ENCODE results near the gene CACNA1D.

CACNA1D gene

GRCh38 chr3:53525765-53526703 is 31.6 kb downstream of the CACNA1D start:
- DNase-seq (ENCODE audit: low read depth in 4 of 4, low spot score in 1 of 4), result no peak

DNA sequence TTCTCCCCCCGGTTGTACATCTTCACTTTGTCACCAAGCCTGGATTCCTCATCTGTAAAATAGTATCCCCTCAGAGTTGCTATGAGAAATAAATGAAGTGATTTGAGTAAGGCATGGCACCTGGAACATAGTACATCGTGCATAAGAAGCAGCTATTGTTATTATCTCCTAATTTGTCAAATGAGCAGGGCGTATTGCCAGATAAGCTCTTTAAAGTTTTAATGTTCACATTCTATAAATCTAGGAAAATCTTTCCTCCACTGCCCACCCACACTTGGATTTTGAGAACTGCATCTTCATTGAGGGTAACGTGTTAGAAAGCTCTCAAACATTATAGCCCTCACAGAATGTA is 32.3 kb downstream of the CACNA1D start:
- no peak for DNase-seq (ENCODE audit: low read depth in 4 of 4, low spot score in 1 of 4)

DNA sequence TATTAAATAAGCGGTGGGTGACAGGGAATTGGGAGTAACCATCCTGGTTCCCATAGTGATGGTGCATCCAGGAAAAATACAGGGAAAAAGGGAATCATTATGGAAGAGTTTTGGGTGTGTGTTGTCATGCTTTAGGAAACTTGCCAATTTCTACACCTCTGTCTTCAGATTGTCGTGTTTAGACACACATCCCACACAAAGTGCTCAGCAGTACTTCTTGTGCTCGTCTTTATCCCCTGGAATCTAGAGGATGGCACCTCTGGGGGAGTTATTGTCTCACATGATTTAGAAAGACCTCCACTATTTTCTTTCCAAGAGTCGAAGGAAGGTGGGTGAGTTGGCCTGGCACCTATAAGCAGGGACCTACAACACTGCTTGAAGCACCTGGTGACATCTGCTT is 35.8 kb downstream of the CACNA1D start:
- no peak for DNase-seq (ENCODE audit: low read depth in 4 of 4, low spot score in 1 of 4)

DNA sequence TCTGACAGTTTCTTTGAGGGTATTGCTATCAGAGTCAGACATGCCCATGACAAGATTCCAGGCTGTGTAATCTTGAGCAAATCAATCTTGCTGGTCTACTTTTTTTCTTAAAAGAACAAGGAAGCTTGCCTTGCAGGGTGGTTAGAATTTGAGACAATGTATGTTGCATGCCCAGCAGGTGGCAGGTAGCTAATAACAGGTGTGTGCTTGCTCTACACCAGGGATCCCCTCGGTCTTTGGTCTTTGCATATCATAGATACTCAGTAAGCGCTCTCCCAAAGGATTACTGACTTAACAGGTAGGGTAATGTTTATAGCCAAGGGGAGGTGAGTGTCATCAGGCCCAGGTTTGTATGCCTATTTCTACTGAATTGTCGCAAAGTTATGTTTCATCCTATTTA is 37.3 kb downstream of the CACNA1D start:
- DNase-seq (ENCODE audit: low read depth in 4 of 4, low spot score in 1 of 4), result no peak

DNA sequence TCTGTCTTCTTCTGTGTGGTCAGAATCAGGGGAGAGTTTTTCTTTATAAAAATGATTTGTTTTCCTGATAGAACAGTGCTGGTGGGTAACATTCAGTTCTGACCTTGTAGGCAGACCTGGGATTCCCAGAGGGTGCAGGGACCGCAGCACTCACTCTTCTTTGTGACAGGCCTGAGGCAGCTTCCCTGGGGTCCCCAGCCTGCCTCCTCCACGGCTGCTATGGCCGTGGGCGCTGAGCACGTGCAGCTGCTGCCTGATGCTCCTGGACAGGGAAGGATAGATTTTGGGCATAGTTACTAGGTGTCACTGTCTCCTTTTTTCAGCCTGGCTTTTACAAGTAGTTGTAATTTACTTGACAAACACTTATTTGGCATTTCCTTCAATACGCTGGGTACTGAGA is 39.1 kb downstream of the CACNA1D start:
- DNase-seq (ENCODE audit: low read depth in 4 of 4, low spot score in 1 of 4), result no peak

- DNase-seq (ENCODE audit: low read depth in 4 of 4, low spot score in 1 of 4), result no peak
Observed at GRCh38 chr3:53534216-53534615, 39.8 kb downstream of the CACNA1D start.

DNA sequence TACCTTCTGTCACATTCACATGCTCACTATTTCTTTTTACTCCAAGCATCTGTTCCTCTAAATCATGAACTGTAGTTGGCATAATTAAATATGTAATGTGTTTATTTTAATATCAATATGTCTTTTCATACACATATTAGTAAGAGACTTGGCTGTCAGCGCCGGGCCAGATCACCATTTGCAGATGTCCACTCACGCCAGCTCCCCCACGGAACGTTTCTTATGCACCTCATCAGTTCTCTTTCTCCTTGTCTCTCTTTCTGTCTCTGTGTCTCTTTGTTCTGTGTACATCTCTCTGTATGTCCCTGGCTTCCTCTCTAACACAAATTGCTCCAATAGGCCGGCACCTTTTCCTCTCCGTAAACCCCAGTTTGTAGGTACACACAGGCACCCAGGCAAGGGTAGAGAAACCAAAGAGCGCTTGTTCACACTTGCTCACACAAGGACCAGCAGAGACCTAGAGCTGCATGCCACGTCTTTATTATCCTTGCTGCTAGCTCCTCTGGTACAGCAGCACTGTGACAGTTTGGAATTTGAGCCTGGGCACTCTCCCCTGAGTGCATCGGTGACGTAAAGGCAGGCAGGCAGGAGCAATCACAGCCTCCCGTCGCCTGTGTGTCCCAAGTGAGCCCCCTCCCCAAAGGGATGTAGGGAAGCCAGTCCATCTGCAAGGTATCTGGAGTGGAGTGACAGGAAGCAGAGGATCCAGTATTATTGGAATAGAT is 40.4 kb downstream of the CACNA1D start:
- DNase-seq (ENCODE audit: low read depth in 4 of 4, low spot score in 1 of 4), result no peak

GRCh38 chr3:53536282-53536681 is 41.9 kb downstream of the CACNA1D start:
- DNase-seq (ENCODE audit: low read depth in 4 of 4, low spot score in 1 of 4), result no peak

- DNase-seq (ENCODE audit: low read depth in 4 of 4, low spot score in 1 of 4), result no peak
Observed at GRCh38 chr3:53544357-53544756, 49.9 kb downstream of the CACNA1D start.

DNA sequence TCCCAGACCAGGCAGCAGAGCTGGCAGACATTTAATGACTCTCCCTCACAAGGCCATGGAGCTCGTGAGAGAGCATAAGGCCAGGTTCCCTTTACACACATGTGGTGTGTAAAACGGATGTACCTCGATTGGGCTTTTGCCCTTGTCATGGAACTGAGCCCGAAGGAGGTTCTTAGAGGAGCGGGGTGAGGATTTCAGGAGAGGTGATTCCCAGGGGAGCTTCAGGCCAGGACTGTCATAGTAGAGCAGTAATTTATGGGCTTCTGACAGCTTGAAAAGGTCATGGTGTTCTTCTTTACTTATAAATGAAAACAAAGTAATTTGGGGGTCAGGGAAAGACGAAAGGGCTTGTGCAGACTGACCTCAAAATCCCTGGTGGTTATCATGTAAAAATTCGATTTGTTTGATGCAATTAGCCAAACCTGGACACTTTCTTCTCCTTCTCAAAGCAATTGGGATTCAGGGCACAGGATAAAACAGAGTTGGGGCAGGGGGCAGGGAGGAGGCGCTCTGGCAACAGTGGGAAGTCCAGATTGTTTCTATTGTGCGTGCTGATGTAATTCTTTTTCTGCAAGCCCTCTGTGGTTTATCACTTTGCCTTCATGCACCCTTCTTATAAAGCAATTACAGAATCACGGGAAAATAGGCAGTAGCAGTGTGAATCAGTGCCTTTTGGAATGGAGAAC is 51.0 kb downstream of the CACNA1D start:
- DNase-seq (ENCODE audit: low read depth in 4 of 4, low spot score in 1 of 4), result no peak

GRCh38 chr3:53545996-53546359 is 51.6 kb downstream of the CACNA1D start:
- DNase-seq (ENCODE audit: low read depth in 4 of 4, low spot score in 1 of 4), result no peak

DNA sequence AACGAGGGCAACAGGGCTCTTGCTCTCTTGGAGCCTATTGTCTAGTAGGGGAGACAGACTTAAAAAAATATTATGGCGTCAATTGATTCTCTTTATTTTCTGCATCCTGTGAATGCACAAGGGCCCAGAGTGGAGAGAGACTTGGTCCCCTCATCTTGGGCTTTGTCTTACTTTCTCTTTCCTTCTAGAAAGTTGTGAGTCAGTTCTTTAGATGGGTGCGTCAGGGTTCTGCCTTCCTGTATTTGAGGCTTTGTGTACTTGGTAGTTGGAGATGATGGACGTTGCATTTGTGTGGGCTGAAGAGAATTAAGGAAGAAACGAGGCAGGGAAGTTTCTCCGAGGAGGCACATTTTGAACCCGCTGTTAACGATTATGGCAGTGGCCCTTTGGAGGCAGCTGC is 52.9 kb downstream of the CACNA1D start:
- no peak for DNase-seq (ENCODE audit: low read depth in 4 of 4, low spot score in 1 of 4)

GRCh38 chr3:53550005-53550620 is 55.7 kb downstream of the CACNA1D start:
- DNase-seq (ENCODE audit: low read depth in 4 of 4, low spot score in 1 of 4), result no peak

DNA sequence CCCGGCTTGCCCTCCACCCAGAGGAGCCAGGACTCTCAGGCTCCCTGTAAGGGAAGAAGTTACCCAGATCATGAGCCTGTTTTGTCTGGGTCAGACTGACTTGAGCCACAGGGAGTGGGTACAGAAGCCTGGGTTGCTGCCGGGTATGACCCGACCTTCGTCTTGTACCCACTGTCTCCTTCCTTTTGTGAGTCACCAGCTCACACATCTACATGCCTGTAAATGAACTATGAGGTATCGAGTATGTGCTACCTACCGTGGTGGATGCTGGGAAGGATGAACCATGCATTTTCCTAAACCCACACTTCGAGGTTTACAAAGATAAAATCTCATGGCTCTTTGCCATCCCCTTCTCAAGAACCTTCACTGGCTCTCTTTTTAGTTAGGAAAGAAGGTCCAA is 56.9 kb downstream of the CACNA1D start:
- DNase-seq (ENCODE audit: low read depth in 4 of 4, low spot score in 1 of 4), result no peak

GRCh38 chr3:53552730-53553129 is 58.3 kb downstream of the CACNA1D start:
- no peak for DNase-seq (ENCODE audit: low read depth in 4 of 4, low spot score in 1 of 4)

DNA sequence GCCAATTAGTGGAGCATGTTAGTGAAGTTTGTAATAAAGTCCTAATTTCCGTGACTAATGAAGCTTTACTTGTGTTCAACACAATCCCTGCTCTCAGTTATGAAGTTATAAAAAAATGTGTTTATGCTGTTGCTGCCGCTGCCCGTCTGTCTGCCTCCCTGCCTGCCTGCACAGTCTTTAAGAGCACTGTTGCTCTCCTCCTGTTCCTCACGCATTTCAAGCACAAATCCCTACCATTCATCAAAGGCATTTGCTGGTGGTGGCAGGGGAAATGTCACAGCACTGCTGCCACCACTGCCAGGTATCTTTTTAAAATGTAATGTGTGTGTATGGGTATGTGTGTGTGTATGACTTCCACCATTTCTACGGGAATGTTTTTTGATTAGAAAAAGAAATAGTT is 58.8 kb downstream of the CACNA1D start:
- DNase-seq (ENCODE audit: low read depth in 4 of 4, low spot score in 1 of 4), result no peak

DNA sequence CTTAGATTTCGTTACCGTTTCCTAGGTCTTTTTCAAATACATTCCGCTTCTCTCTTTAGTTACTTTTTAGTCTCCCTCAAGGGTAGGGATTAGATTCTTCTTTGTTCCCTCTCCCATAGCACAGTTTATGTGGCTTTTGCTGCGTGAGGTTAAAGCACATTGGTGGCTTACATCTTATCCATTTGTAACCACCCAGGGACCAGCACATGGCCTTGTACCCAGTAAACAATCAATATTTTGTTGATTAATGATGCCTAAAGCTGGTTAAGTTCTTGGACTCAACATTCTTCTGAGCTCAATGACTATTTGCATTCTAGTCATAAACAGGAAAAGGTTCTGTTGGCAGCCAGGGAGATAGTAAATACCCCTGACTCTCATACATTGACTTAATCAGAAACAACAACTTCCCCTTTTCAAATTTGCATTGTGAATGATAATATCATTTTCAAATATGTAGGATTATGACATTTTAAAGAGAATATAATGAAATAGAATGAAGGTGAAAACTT is 60.2 kb downstream of the CACNA1D start:
- no peak for DNase-seq (ENCODE audit: low read depth in 4 of 4, low spot score in 1 of 4)

GRCh38 chr3:53555068-53555588 is 60.7 kb downstream of the CACNA1D start:
- peak in 1 of 4 experiments; percentile 31 for DNase-seq (ENCODE audit: low read depth in 4 of 4, low spot score in 1 of 4)

GRCh38 chr3:53566461-53567145 is 72.2 kb downstream of the CACNA1D start:
- DNase-seq (ENCODE audit: low read depth in 4 of 4, low spot score in 1 of 4), result no peak

GRCh38 chr3:53570081-53570480 is 75.7 kb downstream of the CACNA1D start:
- DNase-seq (ENCODE audit: low read depth in 4 of 4, low spot score in 1 of 4), result no peak
